Right ventricle myocardium inferior (tissue), 1 donor: ENCODE results near the gene GP1BA. TPM values are rescaled to one million over a fixed set of nuclear protein-coding genes. Genes with fewer than 3 reads are reported as not detected.

Source experiments
- ATAC-seq: fragments of 200-7000 bp; cut with Tn5 transposase; one replicate; pipeline ENCODE4 v1.9.1; 2020; ENCODE audit warnings: mild to moderate bottlenecking, moderate library complexity
- DNase-seq: peaks from one replicate; pipeline ENCODE4 v3.0.0; 2021; ENCODE audit errors: missing footprints
- intact Hi-C: fragments of 100-400 bp; cut with DNase I; formaldehyde crosslinking; loops from one replicate; pipeline ENCODE4 v1.11.0; 2022
- total RNA-seq: library from RNA; stranded (reverse); fragmentation: NEBNext Ultra II Directional; extraction: Animal tissue kit (Norgen Biotek cat#: 25700); gene quantifications from one replicate; pipeline ENCODE4 v1.2.1, GENCODE V29; 2021
- donor health status: DM: no; HTN: yes; CAD: no; lungs with severe emphysema.

The GP1BA gene
- total RNA-seq, 1 donor from 2014 or later: not detected

- intact Hi-C loops: no loop called here
- no peak for DNase-seq
- ATAC-seq: no peak
Measured at GRCh38 chr17:4933646-4934045, 1.6 kb downstream of the GP1BA start.

DNA sequence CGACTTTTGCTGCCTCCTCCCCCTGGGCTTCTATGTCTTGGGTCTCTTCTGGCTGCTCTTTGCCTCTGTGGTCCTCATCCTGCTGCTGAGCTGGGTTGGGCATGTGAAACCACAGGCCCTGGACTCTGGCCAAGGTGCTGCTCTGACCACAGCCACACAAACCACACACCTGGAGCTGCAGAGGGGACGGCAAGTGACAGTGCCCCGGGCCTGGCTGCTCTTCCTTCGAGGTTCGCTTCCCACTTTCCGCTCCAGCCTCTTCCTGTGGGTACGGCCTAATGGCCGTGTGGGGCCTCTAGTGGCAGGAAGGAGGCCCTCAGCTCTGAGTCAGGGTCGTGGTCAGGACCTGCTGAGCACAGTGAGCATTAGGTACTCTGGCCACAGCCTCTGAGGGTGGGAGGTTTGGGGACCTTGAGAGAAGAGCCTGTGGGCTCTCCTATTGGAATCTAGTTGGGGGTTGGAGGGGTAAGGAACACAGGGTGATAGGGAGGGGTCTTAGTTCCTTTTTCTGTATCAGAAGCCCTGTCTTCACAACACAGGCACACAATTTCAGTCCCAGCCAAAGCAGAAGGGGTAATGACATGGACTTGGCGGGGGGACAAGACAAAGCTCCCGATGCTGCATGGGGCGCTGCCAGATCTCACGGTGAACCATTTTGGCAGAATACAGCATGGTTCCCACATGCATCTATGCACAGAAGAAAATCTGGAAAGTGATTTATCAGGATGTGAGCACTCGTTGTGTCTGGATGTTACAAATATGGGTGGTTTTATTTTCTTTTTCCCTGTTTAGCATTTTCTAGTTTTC lies 2.3 kb downstream of the GP1BA start:
- intact Hi-C loops: no loop called here
- ATAC-seq (peak; percentile 42), DNase-seq (no peak)

- ATAC-seq (no peak), DNase-seq (no peak)
- intact Hi-C loops: no loop called here
Measured at GRCh38 chr17:4935650-4936049, 3.6 kb downstream of the GP1BA start.

DNA sequence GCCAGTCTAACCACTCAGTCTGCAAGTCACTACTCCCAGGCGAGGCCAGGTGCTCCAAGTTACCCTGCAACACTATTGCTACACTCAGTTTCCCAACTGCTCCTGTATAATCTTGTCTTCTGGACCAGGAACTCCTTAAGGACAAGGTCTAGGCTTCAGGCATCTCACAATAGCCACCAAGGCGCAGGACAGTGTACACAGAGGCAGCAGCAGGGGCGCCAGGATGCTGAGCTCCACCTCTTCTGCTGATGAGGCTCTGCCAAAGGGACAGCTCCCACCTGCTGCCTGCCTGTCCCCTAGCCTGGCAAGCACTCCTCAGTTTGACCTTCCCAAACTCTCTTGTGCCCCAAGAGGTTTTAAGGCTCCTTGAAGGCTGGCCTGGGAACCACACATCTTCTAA lies 4.4 kb downstream of the GP1BA start:
- intact Hi-C loops: no loop called here
- ATAC-seq (no peak), DNase-seq (no peak)

GRCh38 chr17:4937553-4937952 lies 5.5 kb downstream of the GP1BA start:
- ATAC-seq (no peak), DNase-seq (no peak)
- intact Hi-C loops: no loop called here

DNA sequence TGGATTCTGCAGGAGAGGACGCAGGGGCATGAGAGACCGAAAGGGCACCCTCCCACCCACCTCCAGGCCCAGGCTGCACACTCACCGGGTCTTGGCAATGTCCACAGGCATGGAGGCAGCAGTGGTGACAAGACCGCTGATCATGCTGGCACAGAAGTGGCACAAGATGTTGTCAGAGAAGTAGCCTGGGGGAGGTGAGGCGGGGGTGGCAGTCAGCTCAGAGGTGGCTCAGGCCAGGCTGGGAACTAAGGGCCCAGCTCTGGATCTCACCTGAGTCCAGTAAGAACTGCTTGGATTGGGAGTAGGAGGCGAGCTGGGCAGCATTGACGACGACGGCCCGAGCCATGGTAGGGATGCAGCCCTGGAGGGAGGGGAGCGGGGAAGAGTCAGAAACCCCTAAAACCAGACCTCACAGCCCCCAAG lies 6.0 kb downstream of the GP1BA start:
- DNase-seq (no peak), ATAC-seq (no peak)
- intact Hi-C loops: no loop called here

- intact Hi-C loops: no loop called here
- ATAC-seq: no peak
- no peak for DNase-seq
Measured at GRCh38 chr17:4938688-4939545, 6.8 kb downstream of the GP1BA start.

GRCh38 chr17:4939546-4939795 lies 7.4 kb downstream of the GP1BA start:
- DNase-seq: peak; percentile 76
- intact Hi-C loops: no loop called here
- no peak for ATAC-seq

DNA sequence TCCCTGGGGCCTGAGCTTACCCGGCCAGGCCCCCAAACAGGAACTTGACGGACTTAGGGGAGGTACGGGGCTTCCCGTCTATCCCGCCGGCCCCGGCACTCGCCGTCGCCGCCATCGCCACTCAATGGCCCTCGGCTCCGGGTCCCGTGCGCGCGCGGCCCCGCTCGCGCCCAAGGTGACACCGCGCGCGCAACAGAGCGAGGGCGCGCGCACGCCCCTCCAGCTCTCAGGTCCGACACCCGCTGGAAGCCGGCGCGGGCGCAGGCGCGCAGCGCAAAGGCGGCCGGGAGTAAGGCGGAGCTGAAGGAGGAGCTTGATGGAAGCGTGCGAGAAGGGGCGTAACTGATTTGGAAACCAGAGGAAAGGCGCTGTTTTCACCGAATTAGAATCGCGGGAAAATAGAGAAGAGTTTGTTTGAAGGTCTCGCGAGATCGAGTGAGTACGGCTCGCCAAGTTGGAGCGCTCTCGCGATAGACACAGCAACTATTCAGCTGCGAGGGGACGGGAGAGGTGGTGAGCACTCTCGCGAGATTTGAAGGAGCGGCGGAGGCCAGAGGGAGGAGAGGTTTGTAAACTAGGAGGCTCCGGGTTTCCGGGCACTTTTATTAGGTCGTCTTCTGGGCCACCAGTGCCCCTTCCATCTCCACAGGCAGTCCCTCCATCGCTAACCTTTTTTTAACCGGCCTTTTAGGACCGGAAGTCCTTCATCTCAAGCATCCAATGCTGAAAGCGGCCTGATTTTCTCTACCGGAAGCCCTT lies 7.9 kb downstream of the GP1BA start, which contains the start of the genes RNF167 and SLC25A11:
Gene RNF167 (plus strand): TSS at position 473 of the 759 bp plus-strand sequence. CDS start 642 bp downstream, outside the sequence.
Gene SLC25A11 (minus strand): TSS at position 251 of the 759 bp plus-strand sequence. CDS start 136 bp downstream, at position 115.
- ATAC-seq (peak; percentile 94), DNase-seq (peak; percentile 97)
- intact Hi-C loops: loop anchor here (1.0 kb wide), 2 partner anchors 8 to 27 kb away; partner anchors contain the start of genes PFN1 and SPAG7

DNA sequence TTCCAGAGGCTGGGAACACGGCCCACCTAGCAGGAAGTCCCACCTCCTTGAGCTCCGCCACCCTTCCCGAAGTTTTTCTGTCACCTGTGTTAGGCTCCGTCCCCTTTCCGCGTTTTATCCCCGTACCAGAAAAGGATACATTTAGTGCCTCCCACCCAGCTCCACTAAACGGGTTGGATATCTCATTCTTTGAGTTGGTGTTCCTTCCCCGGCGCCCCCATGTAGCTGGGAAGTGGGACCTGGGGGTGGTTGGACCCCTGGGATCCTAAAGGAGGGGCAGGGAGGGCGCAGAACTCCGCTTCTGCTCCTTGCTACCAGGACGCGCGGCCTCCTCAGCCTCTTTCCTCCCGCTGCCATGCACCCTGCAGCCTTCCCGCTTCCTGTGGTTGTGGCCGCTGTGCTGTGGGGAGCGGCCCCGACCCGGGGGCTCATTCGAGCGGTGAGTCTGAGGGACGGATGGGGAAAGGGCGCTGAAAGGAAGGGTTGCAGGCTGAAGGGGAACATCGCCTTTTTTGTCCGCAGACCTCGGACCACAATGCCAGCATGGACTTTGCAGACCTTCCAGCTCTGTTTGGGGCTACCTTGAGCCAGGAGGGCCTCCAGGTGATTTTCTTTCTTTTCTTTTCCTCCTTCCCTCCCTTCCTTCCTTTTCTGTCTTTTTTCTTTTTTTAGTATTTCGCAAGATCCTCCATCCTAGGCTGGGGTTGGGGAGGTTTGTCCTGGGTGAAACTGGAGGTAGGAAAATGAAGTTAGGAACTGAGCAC lies 8.7 kb downstream of the GP1BA start:
- ATAC-seq: peak; percentile 73
- intact Hi-C loops: loop anchor here (1.0 kb wide), 2 partner anchors 8 to 27 kb away; partner anchors contain the start of genes PFN1 and SPAG7
- DNase-seq: peak; percentile 79

- ATAC-seq: no peak
- no peak for DNase-seq
- intact Hi-C loops: no loop called here
Measured at GRCh38 chr17:4941319-4941610, 9.2 kb downstream of the GP1BA start.

- intact Hi-C loops: no loop called here
- DNase-seq: no peak
- ATAC-seq: no peak
Measured at GRCh38 chr17:4942760-4943508, 10.9 kb downstream of the GP1BA start.

GRCh38 chr17:4944163-4944553 lies 12.1 kb downstream of the GP1BA start:
- intact Hi-C loops: no loop called here
- ATAC-seq (no peak), DNase-seq (no peak)

DNA sequence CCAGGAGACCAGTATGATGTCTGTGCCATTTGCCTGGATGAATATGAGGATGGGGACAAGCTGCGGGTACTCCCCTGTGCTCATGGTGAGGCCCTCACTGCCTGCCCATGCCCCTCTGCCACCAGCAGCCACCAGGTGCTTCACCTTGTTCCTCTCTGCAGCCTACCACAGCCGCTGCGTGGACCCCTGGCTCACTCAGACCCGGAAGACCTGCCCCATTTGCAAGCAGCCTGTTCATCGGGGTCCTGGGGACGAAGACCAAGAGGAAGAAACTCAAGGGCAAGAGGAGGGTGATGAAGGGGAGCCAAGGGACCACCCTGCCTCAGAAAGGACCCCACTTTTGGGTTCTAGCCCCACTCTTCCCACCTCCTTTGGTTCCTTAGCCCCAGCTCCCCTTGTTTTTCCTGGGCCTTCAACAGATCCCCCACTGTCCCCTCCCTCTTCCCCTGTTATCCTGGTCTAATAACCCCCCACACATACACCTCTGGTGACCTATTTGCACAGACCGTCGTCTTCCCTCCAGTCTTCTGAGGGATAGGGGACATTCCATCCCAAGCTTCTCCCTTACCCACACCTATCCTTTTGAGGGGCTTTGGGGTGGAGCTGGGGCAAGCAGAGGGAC lies 12.6 kb downstream of the GP1BA start:
- DNase-seq (no peak), ATAC-seq (no peak)
- intact Hi-C loops: loop anchor here (5.0 kb wide), 1 partner anchor 43 kb away; the partner anchor contains the start of gene CAMTA2

DNA sequence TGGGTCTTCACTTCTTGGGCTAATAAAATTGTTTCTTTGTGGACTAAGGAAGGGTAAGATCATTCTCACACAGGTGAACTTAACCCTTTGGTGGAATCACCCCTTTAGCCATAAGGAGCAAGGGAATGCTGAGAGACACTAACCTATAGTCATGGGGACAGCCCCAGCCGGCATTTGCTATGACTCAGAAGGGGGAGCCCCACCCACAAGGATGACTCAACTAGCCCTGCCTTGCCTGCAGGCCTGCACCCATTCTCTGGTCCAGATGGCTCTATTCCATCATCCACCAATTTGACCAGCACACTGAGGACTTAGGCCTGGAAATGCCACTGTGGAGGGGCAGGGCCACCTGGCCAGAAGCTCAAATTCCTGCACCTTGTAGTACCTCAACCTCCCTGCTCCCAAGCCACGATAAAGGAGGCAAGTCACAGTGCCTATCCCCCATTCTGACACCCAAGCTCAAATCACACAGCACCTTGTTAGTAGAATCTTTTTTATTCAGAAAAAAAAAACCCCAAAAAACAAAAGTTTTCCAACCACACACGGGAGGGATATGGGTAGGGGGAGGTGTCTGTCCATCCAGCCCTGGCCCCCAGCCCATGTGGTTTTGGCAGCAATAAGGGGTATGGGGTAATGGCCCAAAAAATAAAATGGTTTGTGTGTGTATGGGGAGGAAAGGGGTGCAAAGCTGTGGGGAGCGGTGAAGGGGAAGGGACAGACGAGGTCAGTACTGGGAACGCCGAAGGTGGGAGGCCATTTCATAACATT lies 13.3 kb downstream of the GP1BA start:
- intact Hi-C loops: loop anchor here (5.0 kb wide), 1 partner anchor 42 kb away; the partner anchor contains the start of gene CAMTA2
- peak; percentile 24 for ATAC-seq

GRCh38 chr17:4945944-4946280 lies 13.8 kb downstream of the GP1BA start:
- DNase-seq (no peak), ATAC-seq (no peak)
- intact Hi-C loops: loop anchor here (5.0 kb wide), 1 partner anchor 41 kb away; the partner anchor contains the start of gene CAMTA2

More for the DNA sequence above, 13.3 kb downstream of the GP1BA start:
- peak; percentile 86 for DNase-seq
